ENCODE results near the gene PARD3. TPM values are rescaled to one million over a fixed set of nuclear protein-coding genes. Genes with fewer than 3 reads are reported as not detected.

PARD3 gene
- total and polyA plus RNA-seq, 2 donors (not counting 3 experiments of a cell fraction or from before 2014, with no cell fraction given): 7.3 to 24.1 TPM

DNA sequence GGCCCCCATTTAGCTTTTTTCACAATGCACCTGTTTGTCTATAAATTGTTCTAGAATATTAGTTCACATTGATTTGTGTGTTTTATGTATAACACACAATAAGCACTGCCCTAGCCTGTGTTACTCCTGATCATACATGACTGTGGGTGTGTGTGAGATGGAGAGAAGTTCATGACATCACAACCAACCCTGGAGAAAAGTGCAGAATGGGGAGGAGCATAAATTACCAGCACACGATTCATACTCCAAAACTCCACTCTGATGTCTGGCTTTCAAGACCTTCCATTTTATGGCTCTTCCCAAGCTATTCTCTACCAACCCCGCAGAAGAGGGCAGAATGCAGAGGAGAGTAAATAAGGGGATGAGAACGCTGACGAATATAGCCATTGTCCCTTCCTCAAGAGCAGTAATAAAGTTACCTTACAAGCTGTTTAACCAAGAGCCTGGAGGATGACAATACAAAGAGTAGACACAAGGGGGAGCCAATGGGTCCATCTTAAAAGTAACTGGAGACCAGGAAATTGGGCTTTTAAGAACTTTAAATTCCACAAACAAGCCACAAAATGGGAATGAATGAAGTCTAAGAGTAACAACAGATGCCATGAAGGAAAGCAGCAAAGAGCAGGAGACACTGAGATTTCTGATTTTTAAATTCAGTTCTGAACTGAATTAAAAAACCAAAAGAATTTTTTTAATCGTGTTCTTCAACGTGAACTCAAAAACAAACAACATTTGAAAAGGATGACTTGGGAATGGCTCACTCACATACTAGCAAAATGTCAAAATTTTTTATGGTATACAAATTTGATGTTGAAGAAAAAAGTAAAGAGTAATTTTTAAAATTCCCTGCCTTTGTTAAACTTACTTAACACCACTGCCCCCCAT, 159.6 kb downstream of the PARD3 start:
- H3K4me2 ChIP-seq (ENCODE audit: insufficient read depth, low read length): no peak overlapping the region
- no peaks in the 10 kb centered on the region for H3K36me3 ChIP-seq (ENCODE audit: control insufficient read depth in 2 of 2, extremely low read depth in 1 of 2, insufficient read depth in 2 of 2, low read length in 2 of 2)
- ChIA-PET CTCF (interaction anchor here (0.6 to 3.0 kb wide), 27 partner anchors 11 to 567 kb away, joined by 3 to 24 read pairs (median 4); no protein-coding TSS in a partner anchor), POLR2A (interaction anchor here (0.7 kb wide), 1 partner anchor 345 kb away, joined by 3 read pairs; no protein-coding TSS in a partner anchor)
- DNase-seq (ENCODE audit: low read depth, low spot score): peak; percentile 86
- H3K9me1 ChIP-seq (replicated peaks; ENCODE audit: control insufficient read depth, extremely low read depth, insufficient read depth, low read length): no peaks in the 10 kb centered on the region
- H4K20me1 ChIP-seq (replicated peaks; ENCODE audit: control insufficient read depth, extremely low read depth, insufficient read depth, low read length): no peaks in the 10 kb centered on the region
- H3K4me3 ChIP-seq (replicated peaks in 1 of 3; ENCODE audit: insufficient read depth in 1 of 3, low read depth in 1 of 3, low read length in 3 of 3): no peak overlapping the region
- no peak overlapping the region for H2AFZ ChIP-seq (ENCODE audit: low read depth, low read length)
- no peak overlapping the region for H3K27ac ChIP-seq (ENCODE audit: insufficient read depth, low read depth, low read length)
- peak; percentile 92 for FAIRE-seq
- BruUV-seq (replicated peaks): no TSS peak
- H3K4me1 ChIP-seq (ENCODE audit: control insufficient read depth, extremely low read depth, insufficient read depth, low read length): no peaks in the 10 kb centered on the region
- H3K9me3 ChIP-seq (replicated peaks; ENCODE audit: control insufficient read depth, insufficient read depth, low read length): no peaks in the 10 kb centered on the region
- intact Hi-C loops (cut with micrococcal nuclease) (no loop called here), dilution Hi-C loops (cut with MboI; ENCODE audit: extremely low pct_ligation_motif_present, low sequenced_read_pairs) (no loop called here)
- TF ChIP-seq GATA2 (IDR thresholded peaks at IDR 0.05; ENCODE audit: insufficient read depth, insufficient read length, low read depth, low read length) (no peak), MYC (IDR thresholded peaks at IDR 0.05; ENCODE audit: low read depth, low read length) (no peak)
- TF ChIP-seq, protein P1, sequence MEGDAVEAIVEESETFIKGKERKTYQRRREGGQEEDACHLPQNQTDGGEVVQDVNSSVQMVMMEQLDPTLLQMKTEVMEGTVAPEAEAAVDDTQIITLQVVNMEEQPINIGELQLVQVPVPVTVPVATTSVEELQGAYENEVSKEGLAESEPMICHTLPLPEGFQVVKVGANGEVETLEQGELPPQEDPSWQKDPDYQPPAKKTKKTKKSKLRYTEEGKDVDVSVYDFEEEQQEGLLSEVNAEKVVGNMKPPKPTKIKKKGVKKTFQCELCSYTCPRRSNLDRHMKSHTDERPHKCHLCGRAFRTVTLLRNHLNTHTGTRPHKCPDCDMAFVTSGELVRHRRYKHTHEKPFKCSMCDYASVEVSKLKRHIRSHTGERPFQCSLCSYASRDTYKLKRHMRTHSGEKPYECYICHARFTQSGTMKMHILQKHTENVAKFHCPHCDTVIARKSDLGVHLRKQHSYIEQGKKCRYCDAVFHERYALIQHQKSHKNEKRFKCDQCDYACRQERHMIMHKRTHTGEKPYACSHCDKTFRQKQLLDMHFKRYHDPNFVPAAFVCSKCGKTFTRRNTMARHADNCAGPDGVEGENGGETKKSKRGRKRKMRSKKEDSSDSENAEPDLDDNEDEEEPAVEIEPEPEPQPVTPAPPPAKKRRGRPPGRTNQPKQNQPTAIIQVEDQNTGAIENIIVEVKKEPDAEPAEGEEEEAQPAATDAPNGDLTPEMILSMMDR (IDR thresholded peaks at IDR 0.05; ENCODE audit: extremely low read depth in 1 of 2, insufficient read depth in 1 of 2, low read depth in 1 of 2, low read length in 2 of 2): peak; percentile 53 to 64
- H3K9ac ChIP-seq (replicated peaks; ENCODE audit: extremely low read depth, insufficient read depth, low read length): no peak overlapping the region
- H3K27me3 ChIP-seq (ENCODE audit: control insufficient read depth in 2 of 2, insufficient read depth in 2 of 2, low read length in 2 of 2): no peaks in the 10 kb centered on the region
- H3K79me2 ChIP-seq (ENCODE audit: control insufficient read depth, insufficient read depth, low read length): peaks cover 1% of the 10 kb centered on the region

GRCh38 chr10:34654211-34654610, 160.9 kb downstream of the PARD3 start:
- ChIA-PET CTCF (interaction anchor here (0.9 to 2.3 kb wide), 3 partner anchors 9 to 373 kb away, joined by 3 to 16 read pairs (median 4); no protein-coding TSS in a partner anchor), POLR2A (no interaction called here)
- TF ChIP-seq, protein P1 (IDR thresholded peaks at IDR 0.05; ENCODE audit: extremely low read depth in 1 of 2, insufficient read depth in 1 of 2, low read depth in 1 of 2, low read length in 2 of 2): no peak
- TF ChIP-seq POLR2AphosphoS5 (IDR thresholded peaks at IDR 0.05; ENCODE audit: insufficient read depth, low read depth, low read length) (no peak), EZH2 (IDR thresholded peaks at IDR 0.05; ENCODE audit: borderline replicate concordance, low read depth, low read length, severe bottlenecking) (no peak), MYC (IDR thresholded peaks at IDR 0.05; ENCODE audit: low read depth, low read length) (no peak), FOS (IDR thresholded peaks at IDR 0.05; ENCODE audit: borderline replicate concordance, insufficient read depth, low read length) (no peak), GATA2 (IDR thresholded peaks at IDR 0.05; ENCODE audit: insufficient read depth, insufficient read length, low read depth, low read length) (no peak), JUN (IDR thresholded peaks at IDR 0.05; ENCODE audit: borderline replicate concordance, insufficient read depth, insufficient read length, low read depth) (no peak), POLR2A (IDR thresholded peaks at IDR 0.05; ENCODE audit: low read depth, low read length) (no peak)
- TF ChIP-seq, protein P2, sequence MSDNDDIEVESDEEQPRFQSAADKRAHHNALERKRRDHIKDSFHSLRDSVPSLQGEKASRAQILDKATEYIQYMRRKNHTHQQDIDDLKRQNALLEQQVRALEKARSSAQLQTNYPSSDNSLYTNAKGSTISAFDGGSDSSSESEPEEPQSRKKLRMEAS (IDR thresholded peaks at IDR 0.05; ENCODE audit: insufficient read depth, insufficient read length): no peak
- peaks cover 1% of the 10 kb centered on the region for H3K79me2 ChIP-seq (ENCODE audit: control insufficient read depth, insufficient read depth, low read length)
- H3K9me1 ChIP-seq (replicated peaks; ENCODE audit: control insufficient read depth, extremely low read depth, insufficient read depth, low read length): no peaks in the 10 kb centered on the region
- H3K9ac ChIP-seq (replicated peaks; ENCODE audit: extremely low read depth, insufficient read depth, low read length): no peak overlapping the region
- dilution Hi-C loops (cut with MboI; ENCODE audit: extremely low pct_ligation_motif_present, low sequenced_read_pairs) (no loop called here), intact Hi-C loops (cut with micrococcal nuclease) (no loop called here)
- FAIRE-seq (no peak), DNase-seq (ENCODE audit: low read depth, low spot score) (peak; percentile 81)
- no peaks in the 10 kb centered on the region for H3K36me3 ChIP-seq (ENCODE audit: control insufficient read depth in 2 of 2, extremely low read depth in 1 of 2, insufficient read depth in 2 of 2, low read length in 2 of 2)
- H2AFZ ChIP-seq (ENCODE audit: low read depth, low read length): no peak overlapping the region
- no peaks in the 10 kb centered on the region for H3K4me1 ChIP-seq (ENCODE audit: control insufficient read depth, extremely low read depth, insufficient read depth, low read length)
- H4K20me1 ChIP-seq (replicated peaks; ENCODE audit: control insufficient read depth, extremely low read depth, insufficient read depth, low read length): no peaks in the 10 kb centered on the region
- H3K27ac ChIP-seq (ENCODE audit: insufficient read depth, low read depth, low read length): no peak overlapping the region
- H3K4me3 ChIP-seq (replicated peaks in 1 of 3; ENCODE audit: insufficient read depth in 1 of 3, low read depth in 1 of 3, low read length in 3 of 3): no peak overlapping the region
- no peaks in the 10 kb centered on the region for H3K9me3 ChIP-seq (replicated peaks; ENCODE audit: control insufficient read depth, insufficient read depth, low read length)
- no peak overlapping the region for H3K4me2 ChIP-seq (ENCODE audit: insufficient read depth, low read length)
- no peaks in the 10 kb centered on the region for H3K27me3 ChIP-seq (ENCODE audit: control insufficient read depth in 2 of 2, insufficient read depth in 2 of 2, low read length in 2 of 2)
- no TSS peak for BruUV-seq (replicated peaks)
